Smooth muscle cell (in vitro differentiated cells): ENCODE results near the gene ANO2. TPM values are rescaled to one million over a fixed set of nuclear protein-coding genes. Genes with fewer than 3 reads are reported as not detected.

Source experiments
- DNase-seq: peaks from one replicate; lab custom pipeline; 2025; ENCODE audit not compliant: unreplicated experiment; lab: John Stamatoyannopoulos, UW
- H2AFZ ChIP-seq: fragments of 200-600 bp; sonication (generic); 2 replicates; pipeline ENCODE4 v1.6.0; 2016; ENCODE audit warnings: antibody characterized with exemption, low read depth, mild to moderate bottlenecking
- H3F3A ChIP-seq: fragments of 200-600 bp; sonication (generic); 2 replicates; pipeline ENCODE4 v1.6.0; 2017; ENCODE audit warnings: antibody characterized with exemption, low read depth
- H3K27ac ChIP-seq: fragments of 200-600 bp; sonication (generic); 2 replicates; pipeline ENCODE4 v1.5.1; 2016; ENCODE audit warnings: low read depth, mild to moderate bottlenecking
- H3K27me3 ChIP-seq: fragments of 200-600 bp; sonication (generic); 2 replicates; pipeline ENCODE4 v1.6.1; 2016; ENCODE audit warnings: low read depth, mild to moderate bottlenecking
- H3K36me3 ChIP-seq: fragments of 200-600 bp; sonication (generic); 2 replicates; pipeline ENCODE4 v1.5.1; 2016; ENCODE audit warnings: low read depth
- H3K4me1 ChIP-seq: fragments of 200-600 bp; sonication (generic); 2 replicates; pipeline ENCODE4 v1.5.1; 2016; ENCODE audit warnings: low read depth
- H3K4me2 ChIP-seq: fragments of 200-600 bp; sonication (generic); 2 replicates; pipeline ENCODE4 v1.6.0; 2016; ENCODE audit warnings: mild to moderate bottlenecking
- H3K4me3 ChIP-seq: fragments of 200-600 bp; sonication (generic); 2 replicates; pipeline ENCODE4 v1.5.1; 2016; ENCODE audit warnings: mild to moderate bottlenecking
- H3K79me2 ChIP-seq: fragments of 200-600 bp; sonication (generic); 2 replicates; pipeline ENCODE4 v1.6.0; 2016; ENCODE audit warnings: low read depth, mild to moderate bottlenecking
- H3K9ac ChIP-seq: fragments of 200-600 bp; sonication (generic); 2 replicates; pipeline ENCODE4 v1.6.0; 2016; ENCODE audit warnings: low read depth
- H3K9me3 ChIP-seq: fragments of 200-600 bp; sonication (generic); replicated peaks from 2 replicates; pipeline ENCODE4 v1.5.1; 2016; ENCODE audit warnings: low read depth
- H4K20me1 ChIP-seq: fragments of 200-600 bp; sonication (generic); 2 replicates; pipeline ENCODE4 v1.6.0; 2016; ENCODE audit warnings: low read depth
- WGBS: methylation state at CpG from one replicate; pipeline ENCODE4 v1.1.7; 2016; ENCODE audit warnings: low lambda C conversion rate; 5-methylcytosine and 5-hydroxymethylcytosine counted together
- polyA plus RNA-seq: library from polyadenylated mRNA; unstranded; fragments of >200 nt; fragmentation: Nextera tagmentation; extraction: Ambion mirVana; gene quantifications from 2 replicates; pipeline ENCODE4 v1.2.1, GENCODE V29; 2016
- total RNA-seq: library from RNA; depleted of rRNA; stranded (reverse); fragments of >200 nt; gene quantifications from 2 replicates; pipeline ENCODE4 v1.2.3, GENCODE V29; 2014
- TF ChIP-seq, protein P1 (sequence below): fragments of 200-600 bp; sonication (generic); IDR thresholded peaks from 2 replicates; pipeline ENCODE4 v1.5.1; 2017; ENCODE audit warnings: borderline replicate concordance, mild to moderate bottlenecking, antibody characterized with exemption; ENCODE audit not compliant: insufficient read depth, poor library complexity, severe bottlenecking

ANO2 gene
- total and polyA plus RNA-seq, 2 experiments from 2014 or later, result 0.18 TPM; not detected in 1

DNA sequence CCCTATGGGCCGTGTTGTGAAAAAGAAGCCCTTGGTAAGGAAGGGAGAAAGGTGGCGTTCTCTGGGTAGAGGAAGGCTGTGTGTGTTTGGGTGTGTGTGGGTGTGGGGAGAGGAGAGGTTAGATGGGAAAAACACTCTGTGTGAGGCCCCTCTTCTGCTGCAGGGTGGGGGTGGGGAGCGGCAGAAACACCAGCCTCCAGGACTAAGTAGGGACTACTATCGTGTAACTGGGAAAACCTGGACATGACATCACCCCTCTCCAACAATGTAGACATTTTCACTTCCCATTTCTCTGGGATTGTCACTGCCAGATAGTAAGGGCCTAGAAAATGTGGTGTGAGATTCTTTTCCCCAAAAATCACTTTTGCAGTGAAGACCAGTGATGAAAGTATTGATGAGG is 308.2 kb downstream of the ANO2 start:
- no peaks in the 10 kb centered on the region for H3K36me3 ChIP-seq
- no peak overlapping the region for H3K27ac ChIP-seq
- H3K4me3 ChIP-seq, result no peak overlapping the region
- no peaks in the 10 kb centered on the region for H3K79me2 ChIP-seq
- no peak overlapping the region for H3K4me2 ChIP-seq
- H3K9ac ChIP-seq, result no peak overlapping the region
- H3K27me3 ChIP-seq, result peaks cover under 1% of the 10 kb centered on the region
- no peaks in the 10 kb centered on the region for H3F3A ChIP-seq
- H2AFZ ChIP-seq, result no peak overlapping the region
- TF ChIP-seq, protein P1, sequence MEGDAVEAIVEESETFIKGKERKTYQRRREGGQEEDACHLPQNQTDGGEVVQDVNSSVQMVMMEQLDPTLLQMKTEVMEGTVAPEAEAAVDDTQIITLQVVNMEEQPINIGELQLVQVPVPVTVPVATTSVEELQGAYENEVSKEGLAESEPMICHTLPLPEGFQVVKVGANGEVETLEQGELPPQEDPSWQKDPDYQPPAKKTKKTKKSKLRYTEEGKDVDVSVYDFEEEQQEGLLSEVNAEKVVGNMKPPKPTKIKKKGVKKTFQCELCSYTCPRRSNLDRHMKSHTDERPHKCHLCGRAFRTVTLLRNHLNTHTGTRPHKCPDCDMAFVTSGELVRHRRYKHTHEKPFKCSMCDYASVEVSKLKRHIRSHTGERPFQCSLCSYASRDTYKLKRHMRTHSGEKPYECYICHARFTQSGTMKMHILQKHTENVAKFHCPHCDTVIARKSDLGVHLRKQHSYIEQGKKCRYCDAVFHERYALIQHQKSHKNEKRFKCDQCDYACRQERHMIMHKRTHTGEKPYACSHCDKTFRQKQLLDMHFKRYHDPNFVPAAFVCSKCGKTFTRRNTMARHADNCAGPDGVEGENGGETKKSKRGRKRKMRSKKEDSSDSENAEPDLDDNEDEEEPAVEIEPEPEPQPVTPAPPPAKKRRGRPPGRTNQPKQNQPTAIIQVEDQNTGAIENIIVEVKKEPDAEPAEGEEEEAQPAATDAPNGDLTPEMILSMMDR, result no peak
- no peaks in the 10 kb centered on the region for H4K20me1 ChIP-seq
- no peaks in the 10 kb centered on the region for H3K9me3 ChIP-seq
- H3K4me1 ChIP-seq, result no peaks in the 10 kb centered on the region
- WGBS, result 71% methylated on average over 4 of the region's 4 CpGs
- DNase-seq, result no peak

DNA sequence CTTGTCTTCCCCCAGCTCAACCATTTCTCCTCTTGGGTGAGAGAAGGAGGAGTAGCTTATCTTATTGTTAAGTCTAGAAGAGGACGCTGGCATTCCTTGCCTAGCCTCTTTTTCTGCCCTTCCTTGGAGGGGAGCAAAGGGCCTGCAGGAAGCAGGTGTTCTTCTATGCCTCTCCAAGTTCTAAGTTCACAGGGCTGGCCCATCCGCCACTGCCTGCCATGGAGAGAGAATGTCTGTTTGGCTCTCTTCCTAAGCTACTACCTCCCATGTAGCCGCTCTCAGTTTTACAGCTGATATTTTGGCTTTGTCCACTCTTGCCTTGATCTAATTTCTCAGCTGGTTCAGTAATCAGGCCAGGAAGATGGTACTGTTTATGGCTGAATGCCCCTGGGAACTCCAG is 312.0 kb downstream of the ANO2 start:
- Histone ChIP-seq H3K4me1 (no peaks in the 10 kb centered on the region), H3K27me3 (no peaks in the 10 kb centered on the region), H2AFZ (no peak overlapping the region), H3K9ac (no peak overlapping the region), H3K79me2 (no peaks in the 10 kb centered on the region), H3K4me3 (no peak overlapping the region), H3K9me3 (no peaks in the 10 kb centered on the region), H4K20me1 (no peaks in the 10 kb centered on the region), H3K27ac (no peak overlapping the region), H3K4me2 (no peak overlapping the region), H3K36me3 (no peaks in the 10 kb centered on the region), H3F3A (no peaks in the 10 kb centered on the region)
- TF ChIP-seq, protein P1, result no peak
- no peak for DNase-seq
- WGBS, result 88% methylated on average over 3 of the region's 3 CpGs

DNA sequence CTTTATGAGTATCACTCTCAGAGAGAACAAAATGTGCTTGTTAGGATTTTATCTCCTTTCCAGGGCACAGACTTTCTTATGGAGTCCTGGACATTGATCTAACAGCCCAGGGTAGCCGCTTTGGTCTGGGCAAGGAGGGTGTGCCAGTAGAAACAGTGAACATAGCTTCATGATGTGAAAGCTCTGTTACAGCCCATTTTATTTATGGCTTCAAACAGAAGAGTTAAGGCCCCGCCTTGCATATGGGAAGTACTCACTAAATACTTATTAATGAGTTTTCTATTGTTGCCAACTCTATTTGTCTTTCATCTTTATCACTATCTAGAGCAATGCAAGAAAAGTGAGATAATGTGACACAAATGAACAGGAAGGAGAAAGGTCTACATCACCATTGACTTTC is 312.6 kb downstream of the ANO2 start:
- Histone ChIP-seq H3K79me2 (no peaks in the 10 kb centered on the region), H3F3A (no peaks in the 10 kb centered on the region), H3K9ac (no peak overlapping the region), H3K4me1 (no peaks in the 10 kb centered on the region), H3K4me3 (no peak overlapping the region), H4K20me1 (no peaks in the 10 kb centered on the region), H3K27ac (no peak overlapping the region), H3K9me3 (no peaks in the 10 kb centered on the region), H3K4me2 (no peak overlapping the region), H3K27me3 (no peaks in the 10 kb centered on the region), H2AFZ (no peak overlapping the region), H3K36me3 (no peaks in the 10 kb centered on the region)
- 96% methylated on average over 2 of the region's 2 CpGs for WGBS
- TF ChIP-seq, protein P1, result no peak
- no peak for DNase-seq

DNA sequence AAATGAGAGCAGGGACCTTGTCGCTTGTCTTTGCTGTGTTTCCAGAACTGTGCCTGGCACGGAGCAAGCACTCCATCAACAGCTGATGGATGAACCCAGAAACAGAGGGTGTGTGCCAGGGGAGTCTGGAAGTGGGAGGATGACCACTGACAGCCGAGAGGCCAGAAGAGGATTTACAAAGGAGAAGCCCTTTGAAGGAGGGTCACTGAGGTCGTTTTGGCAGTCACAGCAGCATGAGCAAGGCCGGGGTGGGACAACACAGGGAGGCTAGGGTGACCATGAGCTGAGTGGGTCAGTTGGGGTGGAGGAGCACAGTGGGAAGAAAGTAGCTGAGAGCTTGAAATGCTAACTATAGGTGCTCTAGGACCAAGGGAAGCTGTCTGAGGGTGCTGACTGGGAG is 313.6 kb downstream of the ANO2 start:
- no peak overlapping the region for H3K9ac ChIP-seq
- TF ChIP-seq, protein P1, result no peak
- H2AFZ ChIP-seq, result no peak overlapping the region
- no peak overlapping the region for H3K4me3 ChIP-seq
- 90% methylated on average over 5 of the region's 5 CpGs for WGBS
- H3F3A ChIP-seq, result no peaks in the 10 kb centered on the region
- no peaks in the 10 kb centered on the region for H3K36me3 ChIP-seq
- no peaks in the 10 kb centered on the region for H3K27me3 ChIP-seq
- H3K4me1 ChIP-seq, result no peaks in the 10 kb centered on the region
- no peak overlapping the region for H3K4me2 ChIP-seq
- H3K79me2 ChIP-seq, result no peaks in the 10 kb centered on the region
- DNase-seq, result no peak
- no peaks in the 10 kb centered on the region for H4K20me1 ChIP-seq
- H3K9me3 ChIP-seq, result no peaks in the 10 kb centered on the region
- H3K27ac ChIP-seq, result no peak overlapping the region
